GM21786 (cell line): ENCODE results near the gene FAM20C.
"Not testable (repeated sequence)": the region's sequence is repeated elsewhere in the genome, so short reads cannot be mapped to it uniquely, and the experiment has no call there.

Experiments used
- ATAC-seq: cut with Tn5 transposase; IDR thresholded peaks from one replicate; pipeline ENCODE4 v1.9.1; 2021; ENCODE audit not compliant: unreplicated experiment

FAM20C gene

GRCh38 chr7:171912-172515, 20.4 kb upstream of the FAM20C start:
- no peak for ATAC-seq

GRCh38 chr7:173209-173918, 19.0 kb upstream of the FAM20C start:
- ATAC-seq: no peak

- ATAC-seq: no peak
These were observed 17.7 kb upstream of the FAM20C start for GRCh38 chr7:174716-175115.

- ATAC-seq: no peak
These were observed 16.4 kb upstream of the FAM20C start for GRCh38 chr7:175955-176354.

- no peak for ATAC-seq
These were observed 16.0 kb upstream of the FAM20C start for GRCh38 chr7:176381-176780.

- ATAC-seq: no peak
These were observed 15.4 kb upstream of the FAM20C start for GRCh38 chr7:176786-177459.

GRCh38 chr7:178444-178843, 13.9 kb upstream of the FAM20C start:
- no peak for ATAC-seq

- no peak for ATAC-seq
These were observed 13.1 kb upstream of the FAM20C start for GRCh38 chr7:179209-179681.

GRCh38 chr7:179948-180694, 12.2 kb upstream of the FAM20C start:
- no peak for ATAC-seq

- no peak for ATAC-seq
These were observed 10.6 kb upstream of the FAM20C start for GRCh38 chr7:181738-182137.

- ATAC-seq: not testable (repeated sequence)
These were observed 9.9 kb upstream of the FAM20C start for GRCh38 chr7:182502-182901.

- ATAC-seq: no peak
These were observed 8.7 kb upstream of the FAM20C start for GRCh38 chr7:183496-184292.

GRCh38 chr7:184294-185264, 7.8 kb upstream of the FAM20C start:
- no peak for ATAC-seq

GRCh38 chr7:186516-187113, 5.8 kb upstream of the FAM20C start:
- ATAC-seq: no peak

- no peak for ATAC-seq
These were observed 5.0 kb upstream of the FAM20C start for GRCh38 chr7:187227-187927.

GRCh38 chr7:188174-188573, 4.2 kb upstream of the FAM20C start:
- no peak for ATAC-seq

GRCh38 chr7:188727-189500, 3.5 kb upstream of the FAM20C start:
- no peak for ATAC-seq

GRCh38 chr7:189719-190118, 2.7 kb upstream of the FAM20C start:
- no peak for ATAC-seq
